GM18526 (cell line): Measurements from ENCODE around the gene SOCS6.

Source experiments
- POLR2A ChIP-seq: IDR thresholded peaks from 3 replicates; pipeline ENCODE4 v1.6.1; 2011; ENCODE audit not compliant: insufficient read length; ENCODE audit errors: extremely low read depth

The SOCS6 gene

GRCh38 chr18:70280007-70280925 lies 8.6 kb upstream of the SOCS6 start:
- no peak for TF ChIP-seq POLR2A

- no peak for TF ChIP-seq POLR2A
Observed at GRCh38 chr18:70284976-70285620, 3.7 kb upstream of the SOCS6 start.

DNA sequence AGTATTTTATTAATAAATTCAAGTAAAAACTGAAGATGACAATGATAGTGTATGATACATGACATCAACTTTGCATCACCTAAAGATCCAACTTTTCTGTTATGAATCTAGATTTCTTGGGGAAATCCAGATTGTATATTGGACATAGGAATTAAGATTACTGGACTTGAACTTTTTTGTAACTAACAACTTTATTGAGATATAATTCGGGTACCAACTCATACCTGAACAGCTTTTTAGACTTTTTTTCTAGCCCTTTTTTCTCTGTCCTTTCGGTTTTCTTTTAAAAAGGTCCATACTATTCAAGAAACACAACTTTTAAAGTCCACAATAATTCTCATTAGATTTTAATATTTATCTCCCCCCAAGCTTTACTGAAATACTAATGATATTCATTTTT lies 1.1 kb upstream of the SOCS6 start:
- TF ChIP-seq POLR2A, result no peak

- TF ChIP-seq POLR2A, result no peak
Observed at GRCh38 chr18:70288171-70288850, 534 bp upstream of the SOCS6 start.

- TF ChIP-seq POLR2A, result no peak
Observed at GRCh38 chr18:70289351-70290312, 787 bp downstream of the SOCS6 start.

GRCh38 chr18:70290482-70291294 lies 1.8 kb downstream of the SOCS6 start:
- TF ChIP-seq POLR2A, result no peak

DNA sequence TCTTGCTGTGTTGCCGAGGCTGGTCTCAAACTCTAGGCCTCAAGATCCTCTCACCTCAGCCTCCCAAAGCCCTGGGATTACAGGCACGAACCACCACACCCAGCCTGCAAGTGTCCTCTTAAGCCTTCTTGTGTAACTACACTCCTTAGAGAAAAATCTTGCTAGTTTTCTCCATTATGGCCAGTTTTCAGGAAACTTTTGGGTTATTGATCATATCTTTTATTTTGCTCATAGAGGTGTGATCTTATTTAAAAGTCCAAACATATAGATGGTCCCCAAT lies 2.4 kb downstream of the SOCS6 start:
- no peak for TF ChIP-seq POLR2A

DNA sequence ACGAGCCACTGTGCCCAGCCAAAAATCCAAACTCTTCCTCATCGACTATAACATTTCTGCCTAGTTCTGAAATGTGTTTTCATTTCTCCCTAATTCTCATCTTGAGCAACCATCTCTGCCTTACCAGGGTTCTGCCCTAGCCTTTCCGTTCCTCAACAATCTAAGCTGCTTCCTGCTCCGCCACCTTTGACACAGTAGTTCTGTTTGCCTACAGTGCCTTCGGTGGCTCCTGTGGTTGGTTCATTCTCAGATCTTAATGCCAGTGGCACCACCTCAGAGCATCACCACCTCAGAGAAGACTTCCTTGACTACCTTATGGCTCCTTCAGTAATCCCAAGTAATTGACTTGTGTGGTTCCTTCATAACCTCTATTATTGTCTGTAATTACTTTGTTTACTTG lies 3.8 kb downstream of the SOCS6 start:
- TF ChIP-seq POLR2A, result no peak

DNA sequence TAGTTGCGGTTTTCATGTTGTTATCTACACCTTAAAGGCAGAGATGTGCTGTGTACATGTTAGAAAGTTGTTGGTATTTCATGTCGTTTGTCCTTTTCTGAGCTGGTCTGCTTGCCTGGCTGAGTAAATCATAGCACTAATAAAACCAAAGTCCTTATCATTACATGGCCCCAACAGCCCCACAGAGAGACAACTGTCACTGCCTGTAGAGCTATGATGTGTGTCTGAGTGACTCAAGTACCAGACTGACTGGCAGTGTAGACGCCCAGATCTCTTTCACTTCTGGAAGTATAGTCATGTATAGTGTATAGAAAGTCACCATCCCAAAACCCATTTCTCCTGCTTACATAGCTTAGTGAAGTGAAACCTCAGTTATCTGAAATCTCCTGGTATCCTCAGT lies 4.3 kb downstream of the SOCS6 start:
- no peak for TF ChIP-seq POLR2A

- no peak for TF ChIP-seq POLR2A
Observed at GRCh38 chr18:70294471-70295191, 5.8 kb downstream of the SOCS6 start.

- no peak for TF ChIP-seq POLR2A
Observed at GRCh38 chr18:70295192-70296188, 6.6 kb downstream of the SOCS6 start.

DNA sequence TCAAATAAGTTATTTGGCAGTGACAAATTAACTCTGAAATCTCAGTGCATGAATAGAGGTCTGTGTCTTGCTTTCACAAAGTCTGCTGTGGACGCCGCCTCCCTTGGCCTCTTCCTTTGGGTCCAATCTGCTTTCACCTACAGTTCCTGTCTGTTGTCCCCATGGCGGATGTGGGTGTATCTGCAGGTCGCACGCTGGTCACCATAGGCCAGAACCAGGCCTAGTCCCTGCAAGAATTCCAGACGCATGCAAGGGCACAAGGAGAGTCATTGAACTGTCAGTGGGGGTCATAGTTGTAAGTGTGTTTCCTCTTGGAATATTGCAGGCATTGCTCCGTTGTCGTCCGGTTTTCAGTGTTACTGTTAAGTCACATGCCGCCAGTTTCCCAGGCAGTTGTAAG lies 7.4 kb downstream of the SOCS6 start:
- TF ChIP-seq POLR2A, result no peak
